HG03457 (cell line): ENCODE data around the gene GAL3ST2.
"Not testable (repeated sequence)": the region's sequence is repeated elsewhere in the genome, so short reads cannot be mapped to it uniquely, and the experiment has no call there.

Experiments used
- ATAC-seq: cut with Tn5 transposase; IDR thresholded peaks from one replicate; pipeline ENCODE4 v1.9.1; 2021; ENCODE audit warnings: moderate number of reproducible peaks; ENCODE audit not compliant: unreplicated experiment

The GAL3ST2 gene

DNA sequence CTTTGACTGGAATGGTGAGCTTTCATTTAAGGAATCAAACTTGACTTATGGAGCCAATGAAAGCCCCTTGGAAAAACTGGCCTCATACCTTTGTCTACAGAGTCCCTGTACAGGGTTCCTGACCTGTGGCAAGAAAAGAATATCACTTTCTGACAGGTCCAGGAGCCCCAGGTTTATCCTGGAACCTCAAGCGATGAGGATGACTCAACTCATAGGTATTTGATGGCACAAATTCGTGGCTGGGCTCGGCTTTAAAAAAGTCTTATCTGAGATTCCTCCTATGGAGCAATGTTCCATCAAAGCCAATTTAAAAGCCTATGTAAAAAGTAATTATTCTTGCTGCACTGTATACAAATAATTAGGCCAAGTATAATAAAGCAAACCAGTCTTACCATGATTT lies 14.8 kb downstream of the GAL3ST2 start:
- not testable (repeated sequence) for ATAC-seq

DNA sequence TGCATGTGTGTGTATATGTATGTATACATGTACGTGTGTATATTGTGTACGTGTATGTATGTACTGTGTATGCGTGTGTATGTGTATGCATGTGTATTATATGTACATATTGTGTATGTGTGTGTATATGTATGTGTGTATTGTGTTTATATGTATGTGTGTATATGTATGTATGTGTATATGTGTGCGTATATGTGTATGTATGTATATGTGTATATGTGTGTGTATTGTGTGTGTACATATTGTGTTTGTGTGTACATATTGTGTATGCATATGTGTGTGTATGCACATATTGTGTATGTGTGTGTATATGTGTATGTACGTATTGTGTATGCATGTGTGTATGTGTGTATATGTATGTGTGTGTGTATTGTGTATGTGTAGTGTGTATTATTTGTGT lies 16.8 kb downstream of the GAL3ST2 start:
- ATAC-seq: no peak

DNA sequence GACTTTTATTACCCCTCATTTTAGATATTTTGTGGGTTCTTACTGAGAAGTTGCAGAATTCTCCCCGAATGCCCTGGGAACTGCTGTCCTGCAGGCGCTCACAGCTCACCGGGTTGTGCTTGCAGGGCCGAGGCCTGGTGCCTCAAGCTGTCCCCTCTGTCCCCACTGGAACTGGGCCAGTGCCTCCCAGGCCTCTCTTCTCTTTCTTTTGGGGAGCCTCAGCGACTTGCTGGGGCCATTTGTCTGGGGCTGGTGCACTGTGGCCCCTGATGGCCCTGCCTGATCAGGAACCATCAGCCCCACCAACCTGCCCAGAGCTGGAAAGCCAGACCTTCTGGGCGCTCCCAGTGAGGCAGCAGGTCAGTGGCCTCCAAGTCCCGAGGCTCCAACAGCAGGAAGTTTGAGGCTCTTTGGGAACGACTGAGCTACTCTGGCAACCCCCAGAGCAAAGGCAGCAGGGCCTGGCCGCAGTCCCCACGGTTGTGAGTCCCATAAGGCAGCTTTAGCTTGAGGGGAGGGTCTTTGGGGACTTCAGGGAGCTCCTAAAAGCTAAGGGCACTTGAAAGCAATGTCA lies 17.7 kb downstream of the GAL3ST2 start:
- no peak for ATAC-seq

- no peak for ATAC-seq
These were observed 18.7 kb downstream of the GAL3ST2 start for GRCh38 chr2:241795021-241795999.

DNA sequence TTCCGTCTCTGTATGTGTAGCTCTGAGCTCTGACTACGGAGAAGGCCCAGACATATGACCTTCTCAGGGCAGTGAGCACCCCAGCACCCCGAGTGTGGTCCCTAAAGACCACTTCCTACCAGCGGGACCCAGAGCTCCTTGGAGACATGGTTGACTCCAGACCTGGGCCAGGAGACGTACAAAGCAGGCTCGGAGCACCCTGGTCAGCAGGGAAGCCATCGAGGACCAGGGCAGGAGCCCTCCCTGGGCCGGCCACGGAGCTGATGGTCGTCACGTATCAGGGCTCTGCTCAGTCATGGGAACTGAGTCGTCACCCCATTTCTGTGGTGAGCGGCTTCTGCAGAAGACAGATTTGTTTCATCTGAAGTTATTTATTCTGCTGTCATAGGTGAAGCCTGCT lies 19.6 kb downstream of the GAL3ST2 start:
- no peak for ATAC-seq

- ATAC-seq: no peak
These were observed 20.1 kb downstream of the GAL3ST2 start for GRCh38 chr2:241796610-241797138.

DNA sequence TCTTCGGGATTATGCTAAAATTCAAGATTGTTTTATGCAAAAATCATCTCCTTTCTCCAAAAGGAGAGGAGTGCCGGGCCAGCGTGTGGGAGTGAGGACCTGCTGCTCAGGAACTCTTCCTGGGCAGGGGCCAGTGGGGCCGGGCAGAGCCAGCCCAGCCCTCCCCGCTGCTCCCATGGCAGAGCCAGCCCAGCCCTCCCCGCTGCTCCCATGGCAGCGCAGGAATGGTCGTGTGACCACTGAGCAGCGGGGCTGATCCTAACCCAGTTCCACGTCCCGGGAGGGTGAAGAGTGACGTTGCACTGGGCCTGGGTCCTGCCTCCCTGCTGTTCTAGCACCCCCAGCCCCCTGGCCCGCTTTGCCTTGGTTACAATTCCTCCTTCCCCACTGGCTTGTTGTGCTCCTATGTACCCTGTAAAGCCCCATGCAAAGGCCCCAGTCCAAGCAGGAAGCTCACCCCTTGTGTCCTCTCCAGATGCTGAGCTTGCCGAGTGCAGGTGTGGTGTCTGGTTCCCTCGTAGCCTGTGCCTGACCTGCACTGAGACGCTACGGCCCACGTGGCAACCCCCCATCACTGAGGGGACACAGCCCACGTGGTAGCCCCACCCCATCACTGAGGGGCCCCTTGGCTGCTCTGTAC lies 20.9 kb downstream of the GAL3ST2 start:
- ATAC-seq: no peak

- no peak for ATAC-seq
These were observed 21.5 kb downstream of the GAL3ST2 start for GRCh38 chr2:241798081-241798630.

DNA sequence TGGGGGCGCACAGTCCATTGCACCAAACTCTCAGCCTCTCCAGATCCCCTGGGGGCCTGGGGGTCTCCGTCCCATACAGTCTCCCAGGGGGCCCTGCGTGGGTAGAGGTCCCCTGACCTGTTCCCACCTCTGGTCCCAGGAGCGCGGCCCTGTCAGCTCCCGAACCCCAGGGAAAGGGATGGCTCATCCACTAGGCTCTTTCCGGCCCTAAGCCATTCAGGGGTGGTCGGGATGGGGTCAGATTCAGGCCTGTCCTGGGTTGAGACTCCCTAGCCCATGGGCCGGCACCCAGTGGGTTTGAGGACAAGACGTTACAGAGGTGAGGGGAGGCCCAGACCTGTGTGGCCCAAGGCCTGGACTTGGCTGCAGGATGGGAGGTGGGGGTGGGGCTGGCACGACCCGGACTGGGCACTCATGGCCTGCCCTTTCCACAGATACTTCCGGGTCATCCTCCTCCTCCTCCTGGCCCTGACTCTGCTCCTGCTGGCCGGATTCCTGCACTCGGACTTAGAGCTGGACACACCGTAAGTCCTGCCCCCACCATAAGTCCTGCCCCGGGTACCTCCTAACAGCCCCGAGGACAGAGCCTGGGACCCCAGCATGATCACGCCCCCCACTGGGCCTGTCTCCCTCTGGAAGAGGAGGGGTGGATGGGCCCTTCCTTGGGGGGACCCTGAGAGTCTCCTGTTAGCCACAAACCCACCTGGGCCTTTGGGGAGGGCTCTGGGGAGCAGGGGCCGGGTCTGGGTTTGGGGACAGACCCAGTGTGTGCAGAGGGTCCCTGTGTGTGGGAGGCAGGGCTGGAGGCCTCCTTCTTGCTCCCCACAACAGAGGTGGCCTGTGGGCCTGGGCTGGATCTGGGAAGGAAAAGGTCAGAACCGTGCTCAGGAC lies 22.3 kb downstream of the GAL3ST2 start:
- no peak for ATAC-seq

DNA sequence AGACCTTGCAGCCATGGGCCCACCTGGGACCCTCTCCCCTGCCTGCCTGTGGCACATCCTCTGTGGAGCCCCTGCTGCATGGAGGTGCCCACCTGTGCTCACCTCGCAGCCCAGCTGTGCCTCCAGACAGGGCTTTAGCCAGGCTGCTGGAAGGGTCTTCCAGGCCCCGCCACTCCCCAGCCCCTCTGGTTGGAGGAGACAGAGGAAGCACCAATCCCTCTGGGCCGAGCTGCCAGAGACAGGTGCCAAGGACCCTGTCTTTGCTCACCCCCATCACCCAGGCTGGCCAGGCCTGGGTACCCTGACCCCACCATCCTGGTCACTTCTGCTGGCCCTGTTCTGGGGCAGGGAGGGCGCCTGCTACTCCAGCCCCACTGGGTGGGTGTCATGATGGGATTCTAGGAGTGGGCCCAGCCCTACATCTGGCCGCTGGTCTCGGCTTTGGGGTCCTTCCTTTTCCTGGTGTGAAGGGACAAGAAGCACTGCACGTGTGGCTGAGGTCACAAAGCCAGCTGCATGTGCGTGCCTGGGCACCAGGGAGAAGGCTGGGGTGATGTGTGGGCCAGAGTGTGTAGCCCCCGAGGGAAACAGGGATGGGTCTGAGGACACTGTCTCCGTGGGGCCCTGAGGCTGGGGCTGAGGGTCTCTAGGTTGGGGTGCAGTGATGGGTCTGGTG lies 23.0 kb downstream of the GAL3ST2 start:
- no peak for ATAC-seq

- not testable (repeated sequence) for ATAC-seq
These were observed 23.7 kb downstream of the GAL3ST2 start for GRCh38 chr2:241800198-241800903.

- ATAC-seq: no peak
These were observed 25.2 kb downstream of the GAL3ST2 start for GRCh38 chr2:241801611-241802420.

DNA sequence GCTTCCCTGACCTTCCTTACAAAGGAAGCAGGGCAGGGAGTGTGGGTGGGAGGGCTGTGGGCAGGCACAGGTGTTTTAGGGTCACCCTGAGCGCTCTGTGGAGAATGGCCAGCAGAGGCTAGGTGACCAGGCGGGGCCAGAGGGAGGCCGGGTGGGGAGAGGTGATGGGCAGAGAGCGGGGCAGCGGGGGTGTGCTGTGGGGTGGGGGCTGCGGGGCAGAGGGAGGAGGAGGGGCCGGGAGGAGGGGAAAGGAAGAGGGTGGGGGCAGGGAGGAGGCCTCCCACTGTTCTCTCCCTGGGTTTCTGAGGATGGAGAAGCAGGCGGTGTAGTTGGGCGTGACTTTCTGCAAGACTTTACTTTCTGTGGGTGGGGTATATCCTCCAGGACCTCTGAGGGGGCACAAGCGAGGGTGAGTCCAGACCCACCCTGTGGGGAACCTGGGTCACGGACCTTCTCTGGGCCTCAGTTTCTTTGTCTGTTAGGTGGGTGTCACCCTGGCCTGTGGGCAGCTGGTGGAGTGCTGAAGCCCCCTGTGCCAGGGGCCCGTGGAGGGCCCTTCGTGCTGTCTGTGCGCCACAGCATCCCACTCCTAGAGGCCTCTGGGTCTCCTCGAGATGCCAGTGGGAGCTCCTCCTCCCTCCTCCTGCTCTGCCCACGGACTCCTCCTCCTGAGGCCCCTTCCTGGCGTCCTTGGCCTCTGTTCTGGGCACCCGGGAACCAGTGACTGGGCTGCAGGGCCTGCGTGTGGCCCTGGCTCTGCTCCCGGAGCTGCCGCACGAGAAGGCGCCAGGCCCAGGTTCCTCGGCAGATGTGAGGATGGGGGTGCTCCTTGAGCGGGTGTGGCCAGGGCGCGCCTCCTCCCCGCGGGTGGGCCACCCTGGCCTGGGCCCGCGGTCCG lies 26.0 kb downstream of the GAL3ST2 start:
- ATAC-seq: no peak

DNA sequence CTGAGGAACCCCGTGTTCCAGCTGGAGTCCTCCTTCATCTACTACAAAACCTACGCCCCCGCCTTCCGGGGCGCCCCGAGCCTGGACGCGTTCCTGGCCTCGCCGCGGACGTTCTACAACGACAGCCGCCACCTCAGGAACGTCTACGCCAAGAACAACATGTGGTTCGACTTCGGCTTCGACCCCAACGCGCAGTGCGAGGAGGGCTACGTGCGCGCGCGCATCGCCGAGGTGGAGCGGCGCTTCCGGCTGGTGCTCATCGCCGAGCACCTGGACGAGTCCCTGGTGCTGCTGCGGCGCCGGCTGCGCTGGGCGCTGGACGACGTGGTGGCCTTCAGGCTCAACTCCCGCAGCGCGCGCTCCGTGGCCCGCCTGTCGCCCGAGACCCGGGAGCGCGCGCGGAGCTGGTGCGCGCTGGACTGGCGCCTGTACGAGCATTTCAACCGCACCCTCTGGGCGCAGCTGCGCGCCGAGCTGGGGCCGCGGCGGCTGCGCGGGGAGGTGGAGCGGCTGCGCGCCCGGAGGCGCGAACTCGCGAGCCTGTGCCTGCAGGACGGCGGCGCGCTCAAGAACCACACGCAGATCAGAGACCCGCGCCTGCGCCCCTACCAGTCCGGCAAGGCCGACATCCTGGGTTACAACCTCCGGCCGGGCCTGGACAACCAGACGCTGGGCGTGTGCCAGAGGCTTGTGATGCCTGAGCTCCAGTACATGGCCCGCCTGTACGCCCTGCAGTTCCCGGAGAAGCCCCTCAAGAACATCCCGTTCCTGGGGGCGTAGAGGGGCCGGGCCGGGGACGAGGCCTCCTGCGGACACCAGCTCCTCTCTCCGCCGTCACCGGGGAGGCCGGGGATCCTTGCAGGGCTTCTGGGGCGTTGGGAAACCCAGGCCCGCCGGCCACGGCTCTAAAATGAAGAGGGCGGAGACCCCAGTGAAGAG lies 27.0 kb downstream of the GAL3ST2 start:
- ATAC-seq: no peak

DNA sequence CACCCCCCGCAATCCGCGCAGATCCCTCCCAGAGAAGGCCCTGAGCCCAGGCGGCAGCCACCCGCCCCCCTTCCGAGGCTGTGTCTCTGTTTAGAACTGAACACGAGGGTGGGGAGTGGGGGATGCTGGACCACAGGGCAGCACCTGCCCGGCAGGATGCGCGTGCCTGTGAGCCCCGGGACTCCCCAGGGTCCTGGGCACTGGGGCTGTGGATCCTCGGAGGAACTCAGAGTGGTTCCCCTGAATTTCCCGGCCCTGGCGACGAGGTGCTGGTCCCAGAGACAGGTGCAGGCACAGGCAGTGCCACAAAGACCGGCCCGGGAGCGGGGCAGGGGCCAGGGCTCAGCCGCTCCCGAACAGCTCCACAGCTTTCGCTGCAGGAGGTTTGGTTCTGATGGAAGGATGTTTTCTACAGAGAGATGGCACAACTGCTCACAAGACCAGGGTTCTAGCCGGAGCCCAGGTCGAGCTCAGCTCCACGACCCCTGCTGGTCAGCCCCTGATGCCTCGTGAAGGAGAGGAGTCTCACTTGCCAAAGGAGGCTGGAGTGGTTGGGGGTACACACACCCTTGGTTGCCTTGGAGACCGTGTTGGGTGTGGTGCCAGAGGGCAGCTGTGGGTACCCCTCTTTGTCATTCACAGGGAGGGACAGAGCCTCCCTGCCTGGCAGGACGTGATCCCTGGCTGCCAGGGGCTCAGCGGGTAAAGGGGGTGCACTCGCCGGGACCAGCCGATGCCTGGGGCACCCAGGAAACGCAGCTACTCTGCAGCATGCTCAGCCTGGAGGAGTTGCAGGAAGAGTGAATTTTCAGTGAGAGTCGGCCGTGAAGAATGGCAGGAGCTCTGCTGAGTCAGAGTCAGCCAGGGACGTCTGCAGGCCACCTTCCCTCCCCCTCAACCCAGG lies 28.0 kb downstream of the GAL3ST2 start:
- ATAC-seq: no peak
